Inflammatory macrophage treated with lipopolysaccharide for 1 hour (primary cell): ENCODE data around the gene RNF113B.

Experiments
- DNase-seq, 2 donors: peaks; one replicate each; pipeline ENCODE4 v3.0.0-alpha.2; 2020 to 2022

The RNF113B gene

GRCh38 chr13:98134901-98135300 is 42.2 kb downstream of the RNF113B start:
- DNase-seq, result no peak

GRCh38 chr13:98133946-98134345 is 43.1 kb downstream of the RNF113B start:
- DNase-seq, result peak; percentile 17 to 41

- no peak for DNase-seq
Measured at GRCh38 chr13:98129059-98129746, 47.9 kb downstream of the RNF113B start.
